ENCODE data around the gene ATP8B1. TPM values are rescaled to one million over a fixed set of nuclear protein-coding genes. Genes with fewer than 3 reads are reported as not detected.

Gene ATP8B1
- total RNA-seq, 2 experiments from 2014 or later, result 0.18 to 0.38 TPM

DNA sequence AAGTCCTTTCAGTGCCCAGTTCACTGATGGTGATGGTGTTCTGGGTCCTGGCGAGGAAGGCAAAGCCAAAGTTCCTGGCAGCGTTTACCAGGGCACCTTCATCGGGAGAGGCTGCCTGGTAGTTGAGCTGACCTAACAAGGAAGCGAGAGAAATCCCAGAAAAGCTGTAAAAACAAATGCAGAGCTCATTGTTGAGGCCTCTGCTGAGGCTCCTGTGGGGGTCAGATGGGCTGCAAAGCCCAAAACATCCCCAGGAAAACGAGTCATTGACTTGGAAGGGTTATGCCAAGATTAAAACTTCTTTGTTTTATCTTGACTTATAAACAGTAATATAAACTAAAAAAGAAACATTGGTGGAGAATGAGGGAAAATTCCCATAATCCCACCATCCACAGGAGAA is 128.2 kb downstream of the ATP8B1 start:
- intact Hi-C loops (cut with micrococcal nuclease), result no loop called here
- ChIA-PET CTCF (no interaction called here), POLR2A (interaction anchor here (0.7 kb wide), 1 partner anchor 9 kb away, joined by 3 read pairs; no protein-coding TSS in a partner anchor)
- H3K27me3 Mint-ChIP-seq, result no peaks in the 10 kb centered on the region
- peaks cover 12% of the 10 kb centered on the region for H3K4me1 Mint-ChIP-seq (ENCODE audit: low read depth)
- no peak overlapping the region for H3K4me3 Mint-ChIP-seq
- no peak for ATAC-seq
- peaks cover 13% of the 10 kb centered on the region for H3K9me3 Mint-ChIP-seq
- TF ChIP-seq, protein P1, sequence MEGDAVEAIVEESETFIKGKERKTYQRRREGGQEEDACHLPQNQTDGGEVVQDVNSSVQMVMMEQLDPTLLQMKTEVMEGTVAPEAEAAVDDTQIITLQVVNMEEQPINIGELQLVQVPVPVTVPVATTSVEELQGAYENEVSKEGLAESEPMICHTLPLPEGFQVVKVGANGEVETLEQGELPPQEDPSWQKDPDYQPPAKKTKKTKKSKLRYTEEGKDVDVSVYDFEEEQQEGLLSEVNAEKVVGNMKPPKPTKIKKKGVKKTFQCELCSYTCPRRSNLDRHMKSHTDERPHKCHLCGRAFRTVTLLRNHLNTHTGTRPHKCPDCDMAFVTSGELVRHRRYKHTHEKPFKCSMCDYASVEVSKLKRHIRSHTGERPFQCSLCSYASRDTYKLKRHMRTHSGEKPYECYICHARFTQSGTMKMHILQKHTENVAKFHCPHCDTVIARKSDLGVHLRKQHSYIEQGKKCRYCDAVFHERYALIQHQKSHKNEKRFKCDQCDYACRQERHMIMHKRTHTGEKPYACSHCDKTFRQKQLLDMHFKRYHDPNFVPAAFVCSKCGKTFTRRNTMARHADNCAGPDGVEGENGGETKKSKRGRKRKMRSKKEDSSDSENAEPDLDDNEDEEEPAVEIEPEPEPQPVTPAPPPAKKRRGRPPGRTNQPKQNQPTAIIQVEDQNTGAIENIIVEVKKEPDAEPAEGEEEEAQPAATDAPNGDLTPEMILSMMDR (IDR thresholded peaks at IDR 0.05), result no peak
- no peak overlapping the region for H3K27ac Mint-ChIP-seq
- peaks cover 9% of the 10 kb centered on the region for H3K36me3 Mint-ChIP-seq (ENCODE audit: low read depth)
- DNase-seq, result no peak

DNA sequence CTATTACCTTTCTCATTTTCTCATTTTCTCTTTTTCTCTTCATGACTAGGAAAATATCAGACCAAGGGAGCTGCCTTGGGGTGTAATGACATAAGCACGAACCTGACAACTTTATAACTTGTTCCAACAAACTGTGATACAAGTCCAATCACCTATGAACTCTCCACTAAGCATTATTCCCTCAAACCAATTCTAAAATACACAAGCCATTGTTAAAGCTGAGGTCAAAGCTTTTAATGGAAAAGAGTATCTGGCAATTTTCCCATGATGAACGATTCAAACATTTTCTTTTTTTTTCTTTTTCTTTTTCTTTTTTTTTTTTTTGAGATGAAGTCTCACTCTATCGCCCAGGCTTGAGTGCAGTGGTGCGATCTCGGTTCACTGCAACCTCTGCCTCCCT is 133.1 kb downstream of the ATP8B1 start:
- TF ChIP-seq, protein P1 (IDR thresholded peaks at IDR 0.05), result no peak
- Mint-ChIP-seq H3K27me3 (no peaks in the 10 kb centered on the region), H3K36me3 (ENCODE audit: low read depth) (peaks cover 12% of the 10 kb centered on the region), H3K4me1 (ENCODE audit: low read depth) (peaks cover 38% of the 10 kb centered on the region), H3K9me3 (peaks cover 13% of the 10 kb centered on the region), H3K27ac (no peak overlapping the region), H3K4me3 (no peak overlapping the region)
- intact Hi-C loops (cut with micrococcal nuclease), result no loop called here
- no peak for ATAC-seq
- CTCF ChIA-PET, result interaction anchor here (1.2 kb wide), 1 partner anchor 11 kb away, joined by 4 read pairs; no protein-coding TSS in a partner anchor
- no peak for DNase-seq
- POLR2A ChIA-PET, result no interaction called here

DNA sequence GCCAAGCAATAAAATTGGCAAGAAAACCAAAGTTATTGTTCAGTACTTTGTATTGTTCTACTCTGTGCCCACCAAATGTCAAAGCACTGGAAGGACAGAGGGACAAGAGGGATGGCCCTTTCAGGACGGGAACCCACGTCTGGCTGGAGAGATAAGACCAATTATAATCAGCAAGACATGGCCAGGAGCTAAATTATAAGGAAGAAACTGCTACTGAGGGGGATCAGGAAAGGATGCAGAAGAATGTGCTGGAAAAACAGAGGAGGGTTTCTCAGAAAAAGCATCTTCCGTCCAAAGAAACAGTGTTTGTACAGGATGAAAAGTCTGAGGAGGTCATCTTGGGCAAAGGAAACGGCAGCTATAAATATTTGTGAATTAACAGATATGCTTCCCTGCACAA is 135.1 kb downstream of the ATP8B1 start:
- POLR2A ChIA-PET, result interaction anchor here (3.1 kb wide), 1 partner anchor 46 kb away, joined by 8 read pairs; the partner anchor contains the start of gene NARS1
- peaks cover 53% of the 10 kb centered on the region for H3K4me1 Mint-ChIP-seq (ENCODE audit: low read depth)
- intact Hi-C loops (cut with micrococcal nuclease), result no loop called here
- peak overlapping the region; percentile 52 for H3K27ac Mint-ChIP-seq
- ATAC-seq (no peak), DNase-seq (no peak)
- peaks cover 9% of the 10 kb centered on the region for H3K9me3 Mint-ChIP-seq
- H3K36me3 Mint-ChIP-seq (ENCODE audit: low read depth), result peaks cover 16% of the 10 kb centered on the region
- no peak overlapping the region for H3K4me3 Mint-ChIP-seq
- TF ChIP-seq, protein P1 (IDR thresholded peaks at IDR 0.05), result no peak
- H3K27me3 Mint-ChIP-seq, result no peaks in the 10 kb centered on the region
- CTCF ChIA-PET, result interaction anchor here (1.1 to 1.3 kb wide), 2 partner anchors 13 to 513 kb away, joined by 3 read pairs; no protein-coding TSS in a partner anchor

DNA sequence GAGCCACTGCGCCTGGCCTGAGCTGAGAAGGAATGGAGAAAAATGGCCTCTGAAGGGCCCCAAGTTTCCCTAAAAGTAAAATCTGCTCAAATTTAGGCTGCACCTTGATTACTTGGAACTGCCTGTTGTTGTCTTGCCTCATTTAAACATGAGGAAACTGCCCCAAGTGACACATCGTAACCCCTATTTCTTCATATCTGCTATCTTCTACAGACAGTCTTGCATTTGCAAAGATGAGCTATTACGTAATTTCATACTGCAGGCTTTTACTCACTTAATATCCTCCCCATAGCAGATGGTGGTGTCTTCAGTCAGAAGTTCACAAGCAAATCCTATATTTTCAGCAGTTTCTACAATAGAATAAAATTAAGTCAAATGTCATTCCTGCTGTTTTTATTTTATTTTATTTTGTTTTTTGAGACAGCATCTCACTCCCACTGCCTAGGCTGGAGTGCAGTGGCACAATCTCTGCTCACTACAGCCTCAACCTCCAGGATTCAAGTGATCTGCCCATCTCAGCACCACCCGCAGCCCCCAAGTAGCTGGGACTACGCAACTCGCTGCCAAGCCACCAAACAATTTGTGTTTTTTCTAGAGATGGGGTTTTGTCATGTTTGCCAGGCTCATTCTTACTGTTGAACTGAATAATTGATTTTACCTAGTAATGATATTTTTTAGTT is 136.2 kb downstream of the ATP8B1 start:
- Mint-ChIP-seq H3K4me1 (ENCODE audit: low read depth) (peaks cover 59% of the 10 kb centered on the region), H3K9me3 (peaks cover 5% of the 10 kb centered on the region), H3K36me3 (ENCODE audit: low read depth) (peaks cover 12% of the 10 kb centered on the region), H3K4me3 (peak overlapping the region; percentile 62), H3K27me3 (no peaks in the 10 kb centered on the region), H3K27ac (peak overlapping the region; percentile 95)
- TF ChIP-seq, protein P1 (IDR thresholded peaks at IDR 0.05), result no peak
- CTCF ChIA-PET, result no interaction called here
- peak; percentile 48 for ATAC-seq
- DNase-seq, result no peak
- intact Hi-C loops (cut with micrococcal nuclease), result no loop called here
- POLR2A ChIA-PET, result interaction anchor here (0.8 to 3.1 kb wide), 2 partner anchors 45 to 48 kb away, joined by 4 to 8 read pairs; partner anchors contain the start of gene NARS1

DNA sequence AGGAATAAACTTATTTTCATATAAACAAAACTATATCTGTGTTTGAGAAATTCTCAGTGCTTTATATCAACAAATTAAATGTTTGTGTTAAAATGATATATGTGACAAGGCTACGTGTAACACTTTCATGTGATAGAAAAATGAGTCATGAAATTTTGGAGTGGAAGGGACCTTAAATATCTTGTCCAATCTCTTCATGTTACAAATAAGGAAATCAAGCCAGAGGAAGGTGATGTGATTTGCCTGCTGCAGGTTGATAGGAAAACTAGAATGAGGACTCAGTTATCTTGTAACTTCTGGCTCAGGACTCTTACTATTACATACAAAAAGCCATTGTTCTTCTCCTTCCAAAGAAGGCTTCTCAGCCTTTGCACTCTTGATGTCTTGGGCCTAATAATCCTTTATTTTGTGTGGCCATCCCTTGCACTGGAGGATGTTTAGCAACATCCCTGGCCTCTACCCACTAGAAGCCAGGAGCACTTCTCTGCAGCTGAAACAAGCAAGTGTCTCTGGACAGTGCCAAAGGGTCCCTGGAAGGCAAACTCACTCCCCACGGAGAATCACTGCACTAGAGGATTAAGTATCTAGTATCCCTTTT is 138.4 kb downstream of the ATP8B1 start:
- POLR2A ChIA-PET, result no interaction called here
- no peak for ATAC-seq
- peaks cover 8% of the 10 kb centered on the region for H3K36me3 Mint-ChIP-seq (ENCODE audit: low read depth)
- peaks cover 55% of the 10 kb centered on the region for H3K4me1 Mint-ChIP-seq (ENCODE audit: low read depth)
- H3K27me3 Mint-ChIP-seq, result no peaks in the 10 kb centered on the region
- intact Hi-C loops (cut with micrococcal nuclease), result no loop called here
- TF ChIP-seq, protein P1 (IDR thresholded peaks at IDR 0.05), result no peak
- H3K4me3 Mint-ChIP-seq, result no peak overlapping the region
- DNase-seq, result no peak
- CTCF ChIA-PET, result no interaction called here
- no peaks in the 10 kb centered on the region for H3K9me3 Mint-ChIP-seq
- H3K27ac Mint-ChIP-seq, result peak overlapping the region; percentile 69

All from activated CD8-positive, alpha-beta T cell treated with anti-CD3 and anti-CD28 coated beads for 36 hours (primary cell).